ENCODE measurements around the gene SPCS2.
"Not testable (repeated sequence)": the region's sequence is repeated elsewhere in the genome, so short reads cannot be mapped to it uniquely, and the experiment has no call there.

The SPCS2 gene

DNA sequence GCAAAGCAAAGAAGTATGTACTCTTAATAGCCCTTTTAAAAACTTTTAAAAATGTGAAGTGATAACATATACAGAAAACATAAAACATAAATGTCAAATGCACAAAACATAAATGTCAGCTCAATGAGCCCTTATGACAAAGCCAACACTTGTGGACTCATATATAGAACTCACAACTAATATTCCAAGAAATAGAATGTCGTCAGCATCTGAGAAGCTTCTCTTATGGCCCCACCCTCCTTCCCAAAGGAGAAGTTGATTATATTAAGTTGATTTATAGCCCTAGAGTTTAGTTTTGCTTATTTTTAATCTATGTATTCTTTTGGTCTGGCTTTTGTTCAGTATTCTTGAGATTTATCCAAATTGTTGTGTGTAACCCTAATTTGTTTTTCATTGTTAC, 53.5 kb downstream of the SPCS2 start:
- DNase-seq (ENCODE audit: low read depth in 2 of 2): no peak

DNA sequence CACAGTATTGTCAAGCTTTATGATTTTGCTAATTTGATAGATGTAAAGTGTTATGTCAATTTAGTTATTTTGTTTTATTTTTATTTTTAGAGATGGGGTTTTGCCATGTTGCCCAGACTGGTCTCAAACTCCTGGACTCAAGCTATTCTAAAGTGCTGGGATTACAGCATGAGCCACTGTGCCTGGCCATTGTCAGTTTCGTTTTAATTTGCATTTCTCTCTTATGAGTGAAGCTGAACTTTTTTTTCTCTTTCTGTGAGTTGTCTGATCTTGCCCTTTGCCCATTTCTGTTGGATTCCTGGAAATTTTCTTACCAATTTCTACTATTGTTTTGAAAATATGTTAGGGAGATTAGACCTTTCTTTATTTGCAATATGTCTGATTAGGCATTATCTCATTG, 55.1 kb downstream of the SPCS2 start:
- no peak for DNase-seq (ENCODE audit: low read depth in 2 of 2)

DNA sequence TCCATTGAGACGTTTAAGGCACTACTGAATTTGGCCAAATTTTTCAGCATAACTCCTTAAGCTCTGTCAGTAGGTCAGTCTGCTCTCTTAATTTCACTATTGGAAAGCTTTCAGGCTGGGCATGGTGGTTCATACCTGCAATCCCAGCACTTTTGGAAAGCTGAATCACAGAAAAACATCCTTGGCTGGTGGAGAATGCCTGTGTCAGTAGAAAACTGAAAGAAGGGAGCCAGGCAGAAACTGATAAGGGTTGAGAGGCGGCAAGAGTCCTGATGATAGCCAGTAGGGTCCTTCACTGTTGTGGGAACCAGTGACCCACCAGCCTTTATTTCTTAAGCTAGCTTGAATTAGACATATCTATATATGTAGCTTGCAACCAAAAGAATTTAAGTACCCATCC, 62.3 kb downstream of the SPCS2 start:
- DNase-seq (ENCODE audit: low read depth in 2 of 2): no peak

DNA sequence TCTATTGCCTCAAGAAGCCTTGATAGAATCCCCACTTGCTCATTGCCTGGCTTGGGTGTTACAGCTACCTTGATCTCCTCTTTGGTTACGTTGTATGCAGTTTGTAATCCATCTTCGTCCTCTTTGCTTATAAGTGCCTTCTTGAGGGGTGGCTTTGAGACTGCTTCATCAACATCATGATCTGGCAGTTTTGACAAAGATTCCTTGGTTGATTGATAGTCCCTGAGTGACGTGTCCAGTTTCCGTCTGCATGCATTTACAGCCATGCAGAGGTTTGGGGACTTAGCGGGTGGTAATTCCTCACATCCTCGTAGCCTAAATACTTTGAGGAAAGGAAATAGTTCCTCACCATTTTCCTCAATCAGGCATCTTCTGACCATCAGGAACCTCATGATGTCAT, 62.8 kb downstream of the SPCS2 start:
- DNase-seq (ENCODE audit: low read depth in 2 of 2): no peak

DNA sequence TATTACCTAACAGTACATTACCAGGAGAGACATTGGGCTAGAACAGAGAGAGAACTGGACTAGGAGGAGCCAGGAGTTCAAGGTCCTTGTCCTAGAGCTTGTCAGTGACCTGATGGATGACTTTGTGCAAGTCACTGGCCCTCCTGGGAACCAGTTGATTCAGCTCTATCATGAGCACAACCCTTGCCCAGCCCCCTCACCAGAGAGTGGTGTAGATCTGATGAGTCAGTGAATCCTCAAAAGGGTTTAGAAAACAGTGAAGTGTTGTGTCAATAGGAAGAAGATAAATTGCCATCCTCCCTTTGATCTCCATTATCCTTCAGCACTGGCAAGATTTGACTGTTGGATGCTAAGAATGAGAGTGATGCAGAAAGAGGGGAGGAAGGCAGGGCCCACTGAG, 64.0 kb downstream of the SPCS2 start:
- no peak for DNase-seq (ENCODE audit: low read depth in 2 of 2)

DNA sequence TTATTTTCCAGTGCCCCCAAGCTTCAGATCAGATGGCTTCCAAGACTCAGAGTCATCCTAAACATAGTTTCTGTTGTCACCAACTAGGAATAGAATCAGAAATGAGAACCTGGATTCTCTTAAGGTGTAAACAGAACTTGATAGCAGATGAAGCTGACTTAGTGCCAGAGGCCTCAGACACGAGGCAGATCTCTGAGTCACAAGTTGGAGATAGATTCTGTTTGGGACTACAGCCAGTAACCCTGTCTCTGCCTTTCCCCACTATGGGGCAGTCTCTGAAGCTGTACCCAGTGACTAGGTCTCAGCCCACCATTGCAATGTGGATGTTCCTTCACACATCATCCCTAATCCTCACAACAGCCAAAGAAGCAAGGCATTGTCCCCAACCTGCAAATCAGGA, 65.1 kb downstream of the SPCS2 start:
- DNase-seq (ENCODE audit: low read depth in 2 of 2): no peak

DNA sequence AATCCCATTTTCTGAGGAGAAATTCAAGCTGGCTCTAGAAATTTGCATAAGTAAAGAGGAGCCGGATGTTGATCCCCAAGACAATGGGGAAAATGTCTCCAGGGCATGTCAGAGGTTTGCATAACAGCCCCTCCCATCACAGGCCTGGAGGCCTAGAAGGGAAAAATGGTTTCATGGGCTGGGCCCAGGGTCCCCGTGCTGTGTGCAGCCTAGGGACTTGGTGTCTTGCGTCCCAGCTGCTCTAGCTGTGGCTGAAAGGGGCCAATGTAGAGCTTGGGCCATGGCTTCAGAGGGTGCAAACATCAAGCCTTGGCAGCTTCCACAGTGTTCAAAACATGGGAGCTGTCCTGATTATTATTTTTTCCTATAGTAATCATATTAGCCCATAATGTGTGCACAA, 70.1 kb downstream of the SPCS2 start:
- not testable (repeated sequence) for DNase-seq (ENCODE audit: low read depth in 2 of 2)

DNA sequence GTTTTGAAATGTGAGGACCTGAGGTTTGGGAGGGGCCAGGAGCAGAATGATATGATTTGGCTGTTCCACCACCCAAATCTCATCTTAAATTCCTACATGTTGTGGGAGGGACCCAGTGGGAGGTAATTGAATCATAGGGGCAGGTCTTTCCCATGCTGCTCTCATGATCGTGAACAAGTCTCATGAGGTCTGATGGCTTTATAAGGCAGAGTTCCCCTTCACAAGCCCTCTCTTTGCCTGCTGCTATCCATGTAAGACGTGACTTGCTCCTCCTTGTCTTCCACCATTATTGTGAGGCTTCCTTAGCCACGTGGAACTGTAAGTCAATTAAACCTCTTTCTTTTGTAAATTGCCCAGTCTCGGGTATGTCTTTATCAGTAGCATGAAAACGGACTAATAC, 71.3 kb downstream of the SPCS2 start:
- not testable (repeated sequence) for DNase-seq (ENCODE audit: low read depth in 2 of 2)

DNA sequence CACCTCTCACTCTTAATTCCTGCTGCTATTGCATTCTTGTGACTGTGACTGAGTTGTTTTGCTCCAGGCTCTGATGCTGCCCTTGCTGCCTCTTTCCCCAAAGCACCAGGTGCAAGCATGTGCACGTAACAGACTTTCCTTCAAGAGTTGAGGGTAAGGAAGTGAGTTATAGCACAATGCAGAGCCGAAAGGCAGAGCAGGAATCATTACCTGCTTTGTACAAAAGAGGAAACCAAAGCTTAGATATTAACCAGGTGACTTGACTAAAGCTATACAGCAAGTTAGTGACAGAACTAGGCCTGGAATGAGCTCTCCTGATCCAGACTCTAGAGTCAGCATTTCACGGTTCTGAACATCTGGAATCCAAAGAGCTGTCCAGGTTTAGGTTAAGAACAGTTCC, 73.2 kb downstream of the SPCS2 start:
- DNase-seq (ENCODE audit: low read depth in 2 of 2): no peak

DNA sequence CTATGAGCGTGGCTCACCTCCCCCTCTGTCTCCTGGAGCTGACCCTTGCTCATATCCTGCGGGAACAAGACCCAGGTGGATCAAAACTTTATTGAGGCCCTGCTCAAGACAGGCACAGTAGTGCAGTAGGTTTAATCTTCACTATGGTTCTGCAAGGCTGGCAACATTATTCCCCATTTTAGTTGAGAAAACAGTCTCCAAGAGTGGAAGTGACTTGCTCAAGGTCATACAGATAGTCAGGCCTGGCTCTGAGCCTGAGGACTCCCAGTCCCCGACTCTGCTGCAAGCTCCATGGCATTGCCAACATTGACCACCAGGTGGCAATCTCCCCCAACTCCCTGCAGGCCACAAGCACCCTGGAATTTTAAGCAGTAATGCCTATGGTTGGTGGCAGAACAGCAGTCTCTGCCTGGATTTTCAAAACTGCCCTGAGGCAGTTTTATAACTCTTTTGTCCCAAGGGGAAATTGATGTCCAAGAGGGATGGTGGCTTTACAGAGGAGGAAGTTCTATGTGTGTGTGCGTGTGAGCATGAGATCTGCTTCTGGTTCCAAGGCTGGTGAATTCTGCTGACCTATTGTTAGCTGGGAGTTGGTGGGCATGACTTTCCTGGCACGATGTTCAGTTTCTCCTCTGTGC, 73.8 kb downstream of the SPCS2 start:
- peak; percentile 49 to 64 for DNase-seq (ENCODE audit: low read depth in 2 of 2)

DNA sequence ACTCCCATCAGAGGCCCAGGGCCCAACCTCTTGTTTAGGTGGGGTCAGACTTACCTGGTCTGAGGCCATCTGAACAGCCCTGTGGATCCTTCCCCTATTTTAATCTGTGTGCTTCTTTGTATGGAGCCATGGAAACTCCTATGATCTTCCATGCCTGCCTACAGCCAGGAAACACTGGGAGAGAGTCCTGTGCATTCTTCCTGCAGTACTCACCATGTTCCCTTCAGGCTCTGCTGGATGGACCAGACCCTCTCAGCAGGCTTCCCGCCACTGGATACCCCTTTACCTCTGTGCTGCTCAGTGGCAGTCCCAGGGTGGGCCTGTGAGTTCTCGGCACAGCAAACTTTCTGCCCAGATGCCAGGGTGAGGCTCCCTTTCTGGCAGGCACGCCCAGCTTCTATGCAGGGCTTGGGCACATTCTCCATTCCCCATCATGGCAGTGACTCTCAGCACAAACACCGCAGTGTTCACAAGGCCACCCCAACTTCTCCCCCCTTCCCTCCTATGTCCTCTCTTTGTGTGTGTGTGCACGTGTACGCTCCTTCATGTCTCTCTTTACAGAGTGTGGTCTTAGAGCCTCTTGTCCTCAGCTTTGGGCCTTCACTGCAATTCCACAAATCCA, 74.5 kb downstream of the SPCS2 start:
- DNase-seq (ENCODE audit: low read depth in 2 of 2): no peak

DNA sequence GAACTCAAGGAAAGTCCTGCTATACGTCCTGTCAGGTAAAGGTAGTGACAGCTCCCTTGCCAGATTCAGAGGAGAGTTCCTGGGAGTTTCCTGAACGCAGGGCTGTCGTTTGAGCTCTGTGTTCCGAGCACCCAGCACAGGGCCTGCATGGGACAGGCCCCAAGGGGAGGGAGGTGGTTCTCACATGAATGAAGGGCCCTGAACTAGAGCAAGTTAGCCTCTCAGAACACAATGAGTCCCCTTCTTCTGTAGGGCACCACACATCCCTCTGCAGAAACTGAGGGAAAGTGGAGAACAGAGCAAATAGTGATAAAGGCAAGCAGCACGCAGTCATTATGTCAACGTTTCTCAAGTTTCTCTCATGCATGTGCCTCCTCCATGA, 75.0 kb downstream of the SPCS2 start:
- no peak for DNase-seq (ENCODE audit: low read depth in 2 of 2)

DNA sequence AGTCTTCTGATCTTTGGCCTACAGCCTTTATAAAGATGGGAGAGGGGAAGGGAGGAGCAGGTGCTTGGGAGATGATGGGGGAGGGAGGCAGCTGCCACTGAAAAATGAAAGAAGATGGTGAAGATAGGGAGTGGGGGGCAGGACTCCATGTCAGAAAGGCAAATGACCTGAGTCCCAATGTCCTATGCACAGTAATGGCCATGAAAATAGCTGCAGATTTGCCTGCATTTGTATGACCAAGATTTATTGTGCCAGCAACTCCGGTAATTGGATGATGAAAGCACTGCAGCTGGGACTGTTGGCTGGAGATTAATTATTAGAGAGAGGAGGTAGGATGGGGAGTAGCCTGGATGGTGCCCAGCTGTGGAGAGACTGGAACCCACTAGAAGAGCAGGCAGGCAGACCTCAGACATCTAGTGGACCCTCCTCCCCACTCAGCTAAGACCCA, 75.7 kb downstream of the SPCS2 start:
- DNase-seq (ENCODE audit: low read depth in 2 of 2): no peak

DNA sequence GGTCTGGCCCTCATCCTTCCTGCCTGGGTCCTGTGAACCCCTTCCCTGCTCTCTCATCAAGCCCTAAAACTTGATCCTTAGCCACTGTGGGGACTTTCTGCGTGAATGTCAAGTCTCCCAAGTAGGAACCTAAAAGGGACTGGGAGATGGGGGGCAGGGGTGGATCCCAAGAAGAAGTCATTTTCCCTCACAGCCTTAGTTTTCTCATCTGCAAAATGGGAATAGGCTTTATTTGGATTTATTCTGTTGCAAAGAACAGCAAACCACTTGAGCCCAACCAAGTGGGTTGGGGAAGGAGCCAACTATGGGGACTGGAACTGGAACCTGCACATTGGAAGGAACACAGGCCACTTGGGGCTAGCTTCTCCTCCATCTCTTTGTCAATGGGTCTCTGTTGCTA, 76.5 kb downstream of the SPCS2 start:
- no peak for DNase-seq (ENCODE audit: low read depth in 2 of 2)

DNA sequence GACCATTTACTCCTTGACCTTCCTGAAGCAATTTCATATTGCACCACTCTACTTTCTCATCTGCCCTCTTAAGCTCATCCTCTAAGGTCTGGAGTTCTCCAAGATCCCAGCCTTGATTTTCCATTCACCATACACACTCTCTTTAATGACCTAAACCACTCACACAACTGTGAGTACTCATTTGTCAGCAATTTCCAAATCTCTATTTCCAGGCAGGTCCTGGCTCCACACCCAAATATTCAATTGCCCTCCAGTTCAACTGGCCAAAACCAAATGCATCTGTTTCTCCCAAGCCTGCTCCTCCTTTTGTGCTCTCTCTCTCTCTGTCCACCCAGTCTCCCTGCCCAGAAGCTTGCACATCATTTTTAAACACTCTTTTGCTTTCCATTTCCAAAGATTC, 79.3 kb downstream of the SPCS2 start:
- DNase-seq (ENCODE audit: low read depth in 2 of 2): no peak

Measured in stimulated activated CD4-positive, alpha-beta T cell treated with anti-CD3 and anti-CD28 coated beads, Interleukin-1b, Interleukin-23, amount 100 ng/mL, for 1 hour (primary cell).